K562 (cell line): Measurements from ENCODE around the gene DHX29. TPM values are rescaled to one million over a fixed set of nuclear protein-coding genes. Genes with fewer than 3 reads are reported as not detected.
A peak's percentile ranks its signal among the peaks of the same experiment; 100 is the strongest.

Experiments used
- ATAC-seq: fragments of 200-7000 bp; cut with Tn5 transposase; 3 replicates; pipeline ENCODE4 v1.9.1; 2020; ENCODE audit warnings: moderate library complexity
- BruUV-seq: library from RNA; stranded (reverse); fragments of 400-500 nt; replicated peaks from 2 replicates; lab custom pipeline; 2021; lab: Mats Ljungman, UMichigan
- CTCF ChIA-PET: fragments of 300-600 bp; formaldehyde crosslinking; extraction: SDS; loops from one replicate; lab custom pipeline; 2021; ENCODE audit warnings: low intra/inter-chr PET ratio; lab: Yijun Ruan, JAX
- POLR2A ChIA-PET: fragments of 300-600, 350-650 bp; sonication (Branson Sonifier 250); formaldehyde crosslinking; extraction: SDS; loops from one replicate; lab custom pipeline; 2021; ENCODE audit warnings: antibody characterized with exemption, inconsistent platforms; lab: Yijun Ruan, JAX
- DNase-seq, 4 experiments: peaks; one replicate each; pipeline versions ENCODE4 v3.0.0 to v3.0.0-alpha.2; 2011 to 2018; ENCODE audit warnings: low spot score in 3 of 4, mixed read lengths in 3 of 4; ENCODE audit errors: extremely low read depth in 1 of 4
- FAIRE-seq: peaks from 2 replicates; lab custom pipeline; 2011; peaks lifted over from hg19 to GRCh38; lab: Jason Lieb, UNC
- H2AFZ ChIP-seq: 2 replicates; pipeline ENCODE4 v1.6.0; 2011; ENCODE audit warnings: low read depth, low read length, control low read depth, inconsistent platforms
- H3K27ac ChIP-seq: fragments of 200-600 bp; 3 replicates; pipeline ENCODE4 v1.8.0; 2011; ENCODE audit warnings: low read depth, mild to moderate bottlenecking, control low read depth, inconsistent platforms, low read length, moderate library complexity, mixed read lengths; ENCODE audit errors: extremely low read depth
- H3K27me3 ChIP-seq, 2 experiments: fragments of 300-600 bp in 1 of 2; 2 replicates in 1 of 2; 3 replicates in 1 of 2; pipeline versions ENCODE4 v1.6.0 to v1.8.0; 2011; ENCODE audit warnings: inconsistent platforms in 2 of 2, low read length in 2 of 2, mild to moderate bottlenecking in 1 of 2, mixed read lengths in 1 of 2, moderate library complexity in 1 of 2; ENCODE audit not compliant: control insufficient read depth in 2 of 2, insufficient read depth in 2 of 2
- H3K36me3 ChIP-seq: fragments of 300-600 bp; 3 replicates; pipeline ENCODE4 v1.8.0; 2011; ENCODE audit warnings: mild to moderate bottlenecking, low read length, inconsistent platforms; ENCODE audit not compliant: control insufficient read depth, insufficient read depth
- H3K4me1 ChIP-seq, 2 experiments: fragments of 200-600 bp in 1 of 2; replicated peaks in 1 of 2; 2 replicates in 1 of 2; 3 replicates in 1 of 2; pipeline versions ENCODE4 v1.5.1 to v1.8.0; 2011; ENCODE audit warnings: inconsistent platforms in 2 of 2, low read length in 2 of 2, mild to moderate bottlenecking in 1 of 2, mixed read lengths in 1 of 2, moderate library complexity in 1 of 2; ENCODE audit not compliant: control insufficient read depth in 2 of 2, insufficient read depth in 2 of 2
- H3K4me2 ChIP-seq: 2 replicates; pipeline ENCODE4 v1.6.1; 2011; ENCODE audit warnings: low read length, control low read depth, inconsistent platforms, mixed read lengths; ENCODE audit not compliant: insufficient read depth
- H3K4me3 ChIP-seq: fragments of 200-600 bp; sonication (generic), shearing (Covaris generic); 2 replicates; pipeline ENCODE4 v1.5.1; 2016; ENCODE audit warnings: control low read depth, inconsistent platforms
- H3K79me2 ChIP-seq: fragments of 200-600 bp; 3 replicates; pipeline ENCODE4 v1.8.0; 2011; ENCODE audit warnings: low read length, inconsistent platforms; ENCODE audit not compliant: control insufficient read depth, insufficient read depth
- H3K9ac ChIP-seq, 2 experiments: 2 replicates each; pipeline versions ENCODE4 v1.6.0 to v1.6.1; 2011; ENCODE audit warnings: low read depth in 2 of 2, low read length in 2 of 2, control low read depth in 1 of 2, inconsistent platforms in 1 of 2, mild to moderate bottlenecking in 1 of 2, mixed read lengths in 1 of 2; ENCODE audit not compliant: insufficient read depth in 1 of 2
- H3K9me1 ChIP-seq: one replicate; pipeline ENCODE4 v1.6.0; 2011; ENCODE audit warnings: inconsistent platforms, mild to moderate bottlenecking, low read length, moderate library complexity; ENCODE audit not compliant: control insufficient read depth, insufficient read depth
- H3K9me3 ChIP-seq: replicated peaks from 2 replicates; pipeline ENCODE4 v1.5.1; 2011; ENCODE audit warnings: low read depth, low read length, inconsistent platforms; ENCODE audit not compliant: control insufficient read depth, insufficient read depth
- H4K20me1 ChIP-seq: replicated peaks from 2 replicates; pipeline ENCODE4 v1.6.1; 2011; ENCODE audit warnings: low read length, inconsistent platforms, mixed read lengths; ENCODE audit not compliant: control insufficient read depth, insufficient read depth
- BACH1 ChIP-seq: fragments of 200-800 bp; sonication (Bioruptor generic); IDR thresholded peaks from 2 replicates; pipeline ENCODE4 v1.6.1; 2016; ENCODE audit warnings: missing genetic modification characterization, missing compliant biosample characterization
- CEBPG ChIP-seq, 3 experiments: fragments of 200-800 bp in 1 of 3; sonication (Bioruptor generic) in 1 of 3; sonication (generic) in 1 of 3; formaldehyde crosslinking in 1 of 3; IDR thresholded peaks in 2 of 3; conservative IDR thresholded peaks in 1 of 3; 2 replicates each; pipeline versions ENCODE4 v1.6.1 to v1.8.0; 2016 to 2022; ENCODE audit warnings: missing compliant biosample characterization in 2 of 3, missing genetic modification characterization in 2 of 3, mild to moderate bottlenecking in 1 of 3, missing genetic modification reagents in 1 of 3
- CHAMP1 ChIP-seq: fragments of 450-650 bp; IDR thresholded peaks from 2 replicates; pipeline ENCODE4 v1.6.1; 2016; ENCODE audit warnings: mild to moderate bottlenecking
- ZNF76 ChIP-seq: fragments of 250-450 bp; sonication (Bioruptor Pico); IDR thresholded peaks from 2 replicates; pipeline ENCODE4 v1.4.0; 2020; ENCODE audit warnings: mild to moderate bottlenecking, moderate library complexity, borderline replicate concordance
- WGBS: fragments of 100-300 bp; shearing (Covaris generic); methylation state at CpG from one replicate; pipeline ENCODE4 v1.1.6; 2016; ENCODE audit warnings: low coverage, mixed read lengths; ENCODE audit not compliant: insufficient coverage; ENCODE audit errors: missing lambda C conversion rate; 5-methylcytosine and 5-hydroxymethylcytosine counted together
- in situ Hi-C: fragments of 300-500 bp; cut with MboI; formaldehyde crosslinking; loops from 4 replicates; pipeline ENCODE4 v1.15.0; 2018; ENCODE audit warnings: inconsistent platforms, mixed read lengths
- intact Hi-C: fragments of 100-400 bp; cut with micrococcal nuclease; formaldehyde crosslinking; loops from 2 replicates; pipeline ENCODE4 v1.14.2; 2022
- polyA plus RNA-seq, 8 experiments: library from polyadenylated mRNA; depleted of rRNA in 4 of 8; stranded (reverse) in 5 of 8; unstranded in 3 of 8; fragments of >200 nt; fragmentation: Nextera tagmentation in 2 of 8; fragmentation: Illumina TruSeq in 1 of 8; extraction: Ambion mirVana in 2 of 8; extraction: Trizol in 1 of 8; gene quantifications; 2 replicates each; pipeline versions ENCODE4 v1.2.1 to v1.2.3, GENCODE V29; 2011 to 2014; ENCODE audit warnings: inconsistent platforms in 1 of 8, missing spikeins in 1 of 8
- total RNA-seq, 7 experiments: library from RNA; depleted of rRNA in 6 of 7; stranded (reverse); fragments of >200 nt in 6 of 7; fragmentation: Illumina TruSeq in 2 of 7; extraction: Trizol in 2 of 7; gene quantifications; 2 replicates each; pipeline versions ENCODE4 v1.2.1 to v1.2.3, GENCODE V29; 2011 to 2021; ENCODE audit warnings: low replicate concordance in 1 of 7
- TF ChIP-seq, protein P1 (sequence below), 2 experiments: fragments of 450-650 bp in 1 of 2; sonication (generic) in 1 of 2; formaldehyde crosslinking in 1 of 2; IDR thresholded peaks in 1 of 2; conservative IDR thresholded peaks in 1 of 2; 2 replicates each; pipeline versions ENCODE4 v1.6.1 to v1.8.1; 2016 to 2023; ENCODE audit warnings: mild to moderate bottlenecking in 2 of 2, moderate library complexity in 2 of 2, inconsistent platforms in 1 of 2, missing genetic modification reagents in 1 of 2

Gene DHX29
- total and polyA plus RNA-seq, 9 of the 15 experiments (the other 6 are each of a cell fraction or from before 2014, with no cell fraction given): 7.5 to 42.1 (median 25.0) TPM

DNA sequence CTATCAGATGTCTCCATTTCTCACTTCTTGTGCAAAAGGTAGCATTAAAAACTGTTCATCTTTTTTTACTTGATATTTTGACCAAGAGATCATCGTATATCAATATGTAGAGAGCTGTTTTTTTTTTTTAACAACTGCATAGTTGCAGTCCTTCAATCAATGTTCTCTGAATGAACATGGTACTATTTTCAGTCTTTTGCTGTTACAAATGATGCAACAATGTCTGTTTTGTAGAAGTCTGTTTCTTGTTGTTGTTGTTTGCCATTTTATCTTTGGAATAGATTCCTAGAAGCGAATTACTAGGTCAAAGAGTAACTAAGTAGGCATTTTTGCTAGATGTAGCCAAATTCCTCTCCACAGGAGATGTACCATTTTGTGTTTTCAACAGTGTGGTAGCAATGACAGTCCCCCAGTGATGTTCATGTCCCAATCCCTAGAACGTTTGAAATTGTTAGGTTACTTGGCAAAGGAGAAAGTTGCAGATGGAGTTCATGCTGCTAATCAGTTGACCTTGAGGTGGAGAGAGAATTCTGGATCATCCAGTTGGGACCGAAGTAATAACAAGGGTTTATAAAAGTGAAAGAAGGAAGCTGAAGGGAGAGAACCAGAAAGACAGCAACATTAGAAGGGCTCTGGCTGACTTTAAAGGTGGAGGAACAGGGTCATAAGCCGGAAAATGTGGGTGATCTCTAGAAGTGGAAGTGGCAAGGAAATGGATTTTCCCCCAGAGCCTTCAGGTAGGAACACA, 6.5 kb upstream of the DHX29 start:
- POLR2A ChIA-PET: no interaction called here
- H3K79me2 ChIP-seq: peaks cover 99% of the 10 kb centered on the region
- CTCF ChIA-PET: no interaction called here
- H3K9me3 ChIP-seq: peaks cover 4% of the 10 kb centered on the region; the same call in 1 of the 2 replicates
- in situ Hi-C loops (no loop called here), intact Hi-C loops (no loop called here)
- peaks cover 38% of the 10 kb centered on the region for H3K36me3 ChIP-seq
- H3K27ac ChIP-seq: no peak overlapping the region
- FAIRE-seq (no peak), DNase-seq (no peak), ATAC-seq (no peak)
- no peak overlapping the region for H3K9ac ChIP-seq
- H3K4me1 ChIP-seq: peaks cover 0 to 9% of the 10 kb centered on the region in 2 experiments; a peak in 3 of 5 replicates
- H3K4me2 ChIP-seq: no peak overlapping the region
- H3K27me3 ChIP-seq: no peaks in the 10 kb centered on the region
- H3K4me3 ChIP-seq: no peak overlapping the region
- H2AFZ ChIP-seq: no peak overlapping the region
- BruUV-seq: no TSS peak
- no peaks in the 10 kb centered on the region for H4K20me1 ChIP-seq
- H3K9me1 ChIP-seq: no peaks in the 10 kb centered on the region
- TF ChIP-seq BACH1 (tag) (no peak), CHAMP1 (no peak), CEBPG (CRISPR knock-in tag; IDR thresholded peaks at IDR 0.05) (peak; percentile 34; the same call in 1 of the 2 replicates), CEBPG (tag; conservative IDR thresholded peaks at IDR 0.05 in 1 of 2, IDR thresholded peaks at IDR 0.05 in 1 of 2) (peak in 1 of 2 experiments; percentile 65; a peak in 2 of 4 replicates), ZNF76 (CRISPR knock-in tag) (no peak)
- TF ChIP-seq, protein P1, sequence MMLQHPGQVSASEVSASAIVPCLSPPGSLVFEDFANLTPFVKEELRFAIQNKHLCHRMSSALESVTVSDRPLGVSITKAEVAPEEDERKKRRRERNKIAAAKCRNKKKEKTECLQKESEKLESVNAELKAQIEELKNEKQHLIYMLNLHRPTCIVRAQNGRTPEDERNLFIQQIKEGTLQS (IDR thresholded peaks at IDR 0.05): peak; percentile 58; the same call in 1 of the 2 replicates
- TF ChIP-seq, protein P1 (CRISPR knock-in tag; conservative IDR thresholded peaks at IDR 0.05): no peak
- 73% methylated on average over 5 of the region's 5 CpGs for WGBS
